ENCODE data around the gene ZNF157.
"Not testable (repeated sequence)": the region's sequence is repeated elsewhere in the genome, so short reads cannot be mapped to it uniquely, and the experiment has no call there.

ZNF157 gene

DNA sequence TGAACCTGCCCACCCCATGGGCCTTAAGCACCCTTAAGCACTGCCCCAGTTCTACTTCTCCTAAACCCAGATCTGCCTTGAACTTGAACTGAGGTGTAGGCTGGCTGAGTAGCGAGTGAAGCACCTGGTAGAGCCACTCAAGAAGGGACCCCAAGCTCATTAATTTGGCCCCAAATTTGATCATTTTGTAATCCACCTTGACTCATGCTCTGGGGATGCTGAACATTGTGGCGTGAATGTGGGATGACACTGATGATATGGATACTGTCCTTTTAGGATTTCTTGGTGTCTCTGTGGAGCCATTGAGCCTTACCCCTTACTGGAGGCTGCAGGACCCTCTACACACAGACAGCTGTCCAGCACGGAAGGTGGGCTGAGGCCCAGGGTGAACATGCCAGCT, at the start of gene ZNF157:
TSS of gene ZNF157 (plus strand) at position 301 of the 400 bp plus-strand sequence. CDS start at position 392, 91 bp downstream.
- no peak for DNase-seq (ENCODE audit: low read depth)

DNA sequence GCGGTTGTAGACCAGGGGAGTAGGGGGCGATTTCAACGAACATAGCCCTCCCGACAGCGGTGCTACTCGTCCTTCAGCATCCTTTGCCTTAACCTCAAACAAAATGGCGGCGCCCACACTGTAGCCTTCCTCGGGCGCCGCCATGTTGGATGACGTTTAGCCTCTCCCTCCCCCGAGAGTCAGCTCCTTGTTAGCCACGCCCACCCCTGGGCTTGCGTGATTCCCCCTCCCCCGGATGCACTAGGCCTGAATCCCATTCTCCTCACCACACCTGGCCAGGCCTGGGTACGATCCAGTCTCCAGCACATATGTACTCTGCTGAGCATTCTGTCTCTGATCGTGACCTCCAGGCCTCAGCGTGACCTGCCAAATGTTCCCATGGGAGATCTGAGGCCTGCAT, 49.0 kb upstream of the ZNF157 start:
- DNase-seq (ENCODE audit: low read depth) = peak; percentile 1

DNA sequence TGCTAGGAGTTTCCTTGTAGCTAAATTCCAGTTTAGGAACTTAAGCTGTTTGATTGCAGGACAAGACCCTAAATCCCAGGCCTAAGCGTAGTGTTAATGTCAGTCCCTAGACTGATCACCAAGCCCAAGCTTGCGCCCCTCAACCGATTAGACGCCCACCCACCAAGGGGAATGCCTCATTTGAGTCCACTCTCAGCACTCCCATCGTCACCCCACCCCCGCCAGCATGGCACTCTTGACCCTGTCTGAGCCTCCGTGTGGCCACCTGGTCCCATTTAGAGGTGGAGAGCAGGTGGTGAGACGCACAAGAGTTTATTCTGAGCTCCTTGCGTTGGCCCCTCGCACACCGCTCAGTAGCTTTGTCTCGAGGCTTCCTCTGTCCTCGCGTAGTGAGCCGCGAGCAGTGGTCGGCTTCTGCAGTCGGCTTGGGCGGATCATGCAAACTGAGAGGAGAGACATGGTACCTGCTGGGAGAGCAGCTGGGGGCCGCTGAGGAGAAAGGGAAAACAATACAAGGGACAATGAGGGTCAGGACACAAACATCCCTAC, 48.5 kb upstream of the ZNF157 start:
- DNase-seq (ENCODE audit: low read depth) = no peak

DNA sequence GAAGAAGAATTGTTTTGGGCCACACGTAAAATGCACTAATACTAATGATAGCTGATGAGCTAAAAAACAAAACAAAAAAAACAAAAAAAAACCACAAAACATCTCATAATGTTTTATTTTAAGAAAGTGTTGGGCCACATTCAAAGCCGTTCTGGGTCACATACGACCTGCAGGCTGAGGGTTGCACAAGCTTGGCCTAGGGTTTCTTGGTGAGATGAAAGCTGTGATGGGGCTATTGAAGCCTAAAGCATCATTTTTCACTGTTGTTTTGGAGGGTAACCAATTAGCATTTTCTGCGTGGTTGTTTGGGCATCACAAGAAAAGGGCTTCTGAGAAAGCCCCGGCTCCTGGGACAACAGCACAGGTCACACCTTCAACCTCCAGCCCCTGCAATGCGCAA, 42.5 kb upstream of the ZNF157 start:
- DNase-seq (ENCODE audit: low read depth) = no peak

DNA sequence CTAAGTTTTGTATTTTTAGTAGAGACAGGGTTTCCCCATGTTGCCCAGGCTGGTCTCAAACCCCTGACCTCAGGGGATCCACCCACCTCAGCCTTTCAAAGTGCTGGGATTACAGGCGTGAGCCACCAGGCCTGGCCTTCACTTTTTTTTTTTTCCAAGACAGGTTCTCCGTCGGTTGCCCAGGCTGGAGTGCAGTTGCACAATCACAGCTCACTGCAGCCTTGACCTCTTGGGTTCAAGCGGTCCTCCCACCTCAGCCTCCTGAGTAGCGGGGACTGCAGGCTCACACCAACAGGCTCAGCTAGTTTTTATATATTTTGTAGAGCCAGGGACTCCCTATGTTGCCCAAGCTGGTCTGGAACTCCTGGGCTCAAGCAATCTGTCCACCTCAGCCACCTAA, 37.6 kb upstream of the ZNF157 start:
- not testable (repeated sequence) for DNase-seq (ENCODE audit: low read depth)

DNA sequence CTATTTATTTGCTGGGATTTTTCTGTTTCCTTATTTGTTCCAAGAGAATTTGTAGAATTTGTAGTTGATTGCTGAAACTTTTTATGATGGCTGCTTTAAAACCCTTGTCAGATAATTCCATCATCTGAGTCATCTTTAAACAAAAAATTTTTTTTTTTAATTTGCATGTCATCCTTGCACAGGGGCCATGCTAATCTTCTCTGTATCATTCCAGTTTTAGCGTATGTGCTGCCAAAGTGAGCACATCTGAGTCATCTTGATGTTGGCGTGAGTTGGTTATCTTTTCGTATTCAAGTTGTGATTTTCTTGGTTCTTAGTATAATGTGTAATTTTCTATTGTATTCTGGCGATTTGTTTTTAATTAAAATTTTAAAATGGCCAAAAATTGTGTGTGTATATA, 18.7 kb upstream of the ZNF157 start:
- peak; percentile 76 for DNase-seq (ENCODE audit: low read depth)

DNA sequence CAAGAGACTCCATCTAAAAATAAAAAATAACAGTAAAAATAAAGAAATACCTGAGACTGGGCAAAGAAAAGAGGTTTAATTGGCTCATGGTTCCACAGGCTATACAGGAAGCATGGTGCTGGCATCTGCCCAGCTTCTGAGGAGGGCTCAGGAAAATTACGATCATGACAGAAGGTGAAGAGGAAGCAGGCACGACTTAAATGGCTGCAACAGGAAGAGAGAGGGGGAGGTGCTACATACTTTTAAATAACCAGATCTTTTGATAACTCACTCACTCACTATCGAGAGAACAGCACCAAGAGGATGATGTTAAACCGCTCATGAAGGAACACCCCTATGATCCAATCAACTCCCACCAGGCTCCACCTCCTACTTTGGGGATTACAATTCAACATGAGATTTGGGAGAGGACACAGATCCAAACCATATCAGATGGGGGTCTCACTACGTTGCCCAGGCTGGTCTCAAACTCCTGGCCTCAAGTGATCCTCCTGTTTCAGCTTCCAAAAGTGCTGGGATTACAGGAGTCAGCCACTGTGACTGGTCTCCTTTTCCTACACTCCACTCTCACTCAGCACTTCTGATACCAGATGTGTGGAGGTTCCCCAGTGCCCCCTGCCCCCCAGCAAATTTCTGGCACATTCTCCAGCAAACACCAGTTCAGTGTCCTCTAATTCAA, 11.9 kb upstream of the ZNF157 start:
- DNase-seq (ENCODE audit: low read depth) = peak; percentile 6

DNA sequence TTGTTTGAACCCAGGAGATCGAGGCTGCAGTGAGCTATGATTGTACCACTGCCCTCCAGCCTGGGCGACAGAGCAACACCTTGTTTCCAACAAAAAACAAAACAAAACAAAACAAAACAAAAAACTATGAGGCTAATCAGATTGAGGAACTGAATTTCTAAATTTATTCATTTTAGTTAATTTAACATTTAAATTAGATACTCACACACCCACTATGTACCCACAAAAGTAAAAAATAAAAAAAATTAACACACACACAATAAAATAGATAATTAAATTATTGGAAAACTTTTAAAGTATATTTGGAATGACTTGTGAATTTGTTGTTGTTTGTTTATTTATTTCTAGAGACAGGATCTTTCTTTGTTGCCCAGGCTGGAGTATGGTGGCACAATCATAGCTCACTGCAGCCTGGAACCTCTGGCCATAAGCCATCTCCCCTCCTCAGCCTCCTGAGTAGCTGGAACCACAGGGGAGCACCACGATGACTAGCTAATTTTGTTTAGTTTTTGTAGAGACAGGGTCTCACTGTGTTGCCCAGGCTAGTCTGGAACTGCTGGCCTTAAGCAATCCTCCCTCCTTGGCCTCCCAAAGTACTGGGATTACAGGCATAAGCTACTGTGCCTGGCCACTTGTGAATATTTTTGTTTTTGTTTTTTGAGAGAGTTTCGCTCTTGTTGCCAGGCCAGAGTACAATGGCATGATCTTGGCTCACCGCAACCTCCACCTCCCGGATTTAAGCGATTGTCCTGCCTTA, 9.8 kb upstream of the ZNF157 start:
- DNase-seq (ENCODE audit: low read depth) = no peak

DNA sequence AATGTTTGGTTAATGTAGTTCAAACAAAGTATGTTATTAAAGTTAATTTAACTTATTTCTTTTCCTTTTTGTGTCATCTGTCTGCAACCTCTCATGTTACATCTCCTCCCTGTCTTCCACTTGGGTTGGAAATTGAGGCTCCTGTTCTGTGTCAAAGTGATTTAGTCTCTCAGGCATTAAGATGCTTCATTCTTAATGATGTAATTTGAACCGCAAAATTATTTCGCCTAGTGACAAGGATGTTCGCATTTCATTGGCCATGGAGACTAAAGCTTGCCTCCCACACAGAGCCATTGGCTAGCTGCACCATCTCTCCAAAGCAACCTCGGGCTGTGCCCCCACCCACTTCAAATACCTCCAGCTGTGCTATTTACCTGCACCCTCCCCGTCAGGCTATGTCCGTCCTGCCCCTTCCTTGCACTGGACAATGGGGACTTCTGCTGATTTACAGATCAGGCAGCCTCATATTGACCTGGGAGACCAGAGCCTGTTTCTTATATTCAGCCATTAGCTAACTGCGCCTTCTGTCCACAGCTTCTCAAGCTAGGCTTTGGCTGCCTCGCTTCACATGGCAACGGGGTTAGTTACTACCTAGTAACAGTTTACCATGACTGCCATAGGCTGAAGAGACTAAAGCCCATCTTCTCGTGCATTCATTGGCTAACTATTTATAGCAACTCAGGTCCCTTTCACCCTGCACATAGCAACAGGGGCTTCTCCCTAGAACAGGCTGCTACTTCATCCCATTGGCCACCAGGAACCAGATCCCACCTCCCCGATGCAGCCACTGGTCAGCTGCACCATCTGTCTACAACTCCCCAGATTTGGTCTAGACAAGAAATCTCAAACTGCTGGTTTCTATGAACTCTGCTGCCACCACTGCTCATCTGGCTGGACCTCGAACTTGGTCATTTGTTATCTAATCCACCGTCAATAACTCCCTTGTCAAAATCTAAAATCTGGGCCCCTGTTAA, 8.6 kb upstream of the ZNF157 start:
- peak; percentile 90 for DNase-seq (ENCODE audit: low read depth)

DNA sequence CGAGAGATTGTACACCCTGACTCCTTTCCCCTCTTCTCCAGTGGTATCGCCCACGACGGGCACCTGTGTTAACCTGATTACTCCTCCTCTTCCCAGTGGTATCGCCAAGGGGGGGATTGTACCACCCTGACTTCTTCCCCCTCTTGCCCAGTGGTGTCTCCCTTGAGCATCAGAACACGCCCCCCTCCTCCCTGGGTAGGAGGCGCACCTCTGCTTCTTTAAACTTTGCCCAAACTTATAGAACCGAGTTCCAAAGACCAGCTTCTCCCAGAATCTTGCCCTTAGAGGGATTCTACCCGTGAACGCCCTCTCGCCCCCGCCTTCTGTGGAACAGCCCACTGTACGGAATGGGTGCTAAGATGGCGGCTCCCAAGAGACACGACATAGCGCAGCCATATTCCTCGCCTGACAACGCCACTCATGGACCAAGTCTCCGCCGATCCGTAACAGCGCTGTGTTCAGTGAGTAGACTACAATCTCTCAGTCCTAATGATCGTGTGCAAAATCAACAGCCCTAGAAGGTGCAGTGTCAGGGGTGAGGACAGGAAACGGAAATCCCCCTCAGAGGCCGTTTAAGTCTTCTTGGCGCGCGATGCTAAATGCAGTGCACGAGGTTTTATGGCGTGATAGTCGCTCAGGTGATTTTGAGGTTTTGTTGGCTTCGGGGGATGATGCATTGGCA, 4.2 kb upstream of the ZNF157 start:
- DNase-seq (ENCODE audit: low read depth) = peak; percentile 67

DNA sequence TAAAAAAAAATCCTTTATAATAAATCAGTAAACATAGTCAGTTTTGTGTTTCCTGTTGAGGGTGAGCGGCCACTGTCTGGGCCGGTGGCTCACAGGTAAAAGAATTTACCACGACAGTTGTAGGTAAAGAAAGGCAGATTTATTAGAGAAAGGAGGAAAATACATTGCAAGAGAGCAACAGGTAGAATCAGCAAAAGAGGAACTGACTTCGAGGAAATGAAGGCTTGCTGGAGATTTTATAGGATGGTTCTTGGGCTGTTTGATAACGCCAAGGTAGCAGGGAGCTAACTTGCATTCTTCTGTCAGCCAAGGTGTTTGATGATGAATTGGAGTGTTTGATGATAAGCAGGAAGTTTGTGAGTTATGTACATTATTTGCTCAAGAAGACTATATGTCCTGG, 2.8 kb downstream of the ZNF157 start:
- no peak for DNase-seq (ENCODE audit: low read depth)

DNA sequence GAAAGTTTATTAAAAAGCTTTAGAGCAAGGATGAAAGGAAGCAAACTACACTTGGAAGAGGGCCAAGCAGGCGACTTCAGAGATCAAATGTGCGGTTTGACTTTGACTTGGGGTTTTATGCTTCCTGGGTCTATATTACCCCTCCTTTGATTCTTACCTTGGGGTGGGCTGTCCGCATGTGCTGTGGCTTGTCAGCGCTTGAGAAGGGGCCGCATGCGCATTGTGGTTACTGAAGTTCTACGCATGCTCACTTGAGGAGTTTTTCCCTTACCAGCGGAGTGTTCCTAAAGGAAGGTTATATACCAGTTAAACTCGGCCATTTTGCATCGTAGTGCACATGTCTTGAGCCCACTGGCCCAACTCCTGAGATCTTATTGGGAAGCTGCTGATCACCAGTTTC, 9.9 kb downstream of the ZNF157 start:
- no peak for DNase-seq (ENCODE audit: low read depth)

DNA sequence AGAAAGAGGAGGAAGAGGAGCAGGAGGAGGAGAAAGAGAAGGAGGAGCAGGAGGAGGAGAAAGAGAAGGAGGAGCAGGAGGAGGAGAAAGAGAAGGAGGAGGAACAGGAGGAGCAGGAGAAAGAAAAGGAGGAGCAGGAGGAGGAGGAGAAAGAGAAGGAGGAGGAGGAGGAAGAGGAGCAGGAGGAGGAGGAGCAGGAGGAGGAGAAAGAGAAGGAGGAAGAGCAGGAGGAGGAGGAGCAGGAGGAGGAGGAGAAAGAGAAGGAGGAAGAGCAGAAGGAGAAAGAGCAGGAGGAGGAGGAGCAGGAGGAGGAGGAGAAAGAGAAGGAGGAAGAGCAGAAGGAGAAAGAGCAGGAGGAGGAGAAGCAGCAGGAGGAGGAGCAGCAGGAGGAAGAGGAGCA, 10.5 kb downstream of the ZNF157 start:
- DNase-seq (ENCODE audit: low read depth) = peak; percentile 32

DNA sequence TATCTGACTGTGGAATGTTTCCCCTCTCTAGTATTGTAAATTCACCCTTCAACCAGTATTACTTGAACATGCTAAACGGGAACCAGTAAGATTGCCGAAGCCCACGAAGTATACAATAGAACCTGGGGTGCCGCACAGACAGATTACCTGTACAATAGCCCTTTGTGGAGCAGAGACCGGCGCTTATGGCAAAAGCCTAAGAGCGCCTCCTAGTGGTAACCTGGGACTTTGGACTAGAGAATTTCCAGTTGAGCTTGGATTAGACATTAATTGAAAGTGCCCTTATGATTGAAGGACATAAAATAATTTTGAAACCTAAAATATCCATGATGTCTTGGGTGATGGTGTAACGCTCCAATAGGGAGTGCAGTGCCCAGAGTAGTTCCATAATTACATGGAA, 14.1 kb downstream of the ZNF157 start:
- DNase-seq (ENCODE audit: low read depth) = peak; percentile 56

DNA sequence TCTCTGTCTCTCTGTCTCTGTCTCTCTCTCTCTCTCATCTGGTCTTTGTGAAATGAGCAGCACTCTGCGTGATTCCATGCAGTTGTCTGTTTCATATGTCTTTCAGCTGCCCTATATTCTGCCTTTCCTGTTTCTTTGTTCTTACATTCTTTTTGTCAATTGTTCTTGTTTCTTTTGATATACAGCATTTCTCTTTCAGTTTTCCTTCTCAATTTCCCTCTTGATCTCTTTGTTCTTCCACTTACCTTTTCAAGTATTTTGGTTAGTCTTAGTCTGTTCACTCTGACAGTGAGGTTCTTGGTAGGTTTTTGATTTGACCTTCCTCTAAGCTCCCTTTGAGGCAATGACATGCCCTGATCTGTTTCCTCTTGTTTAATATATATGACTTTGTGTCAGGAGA, 20.4 kb downstream of the ZNF157 start:
- no peak for DNase-seq (ENCODE audit: low read depth)

DNA sequence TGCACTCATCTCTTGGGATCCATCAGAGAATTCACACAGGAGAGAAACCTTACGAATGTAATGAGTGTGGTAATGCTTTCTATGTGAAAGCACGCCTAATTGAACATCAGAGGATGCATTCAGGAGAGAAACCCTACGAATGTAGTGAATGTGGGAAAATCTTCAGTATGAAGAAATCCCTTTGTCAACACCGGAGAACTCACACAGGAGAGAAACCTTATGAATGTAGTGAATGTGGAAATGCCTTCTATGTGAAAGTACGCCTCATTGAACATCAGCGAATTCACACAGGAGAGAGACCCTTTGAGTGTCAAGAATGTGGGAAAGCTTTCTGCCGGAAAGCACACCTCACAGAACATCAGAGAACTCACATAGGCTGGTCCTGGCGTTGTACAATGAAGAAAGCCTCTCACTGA, 42.8 kb downstream of the ZNF157 start:
- no peak for DNase-seq (ENCODE audit: low read depth)

DNA sequence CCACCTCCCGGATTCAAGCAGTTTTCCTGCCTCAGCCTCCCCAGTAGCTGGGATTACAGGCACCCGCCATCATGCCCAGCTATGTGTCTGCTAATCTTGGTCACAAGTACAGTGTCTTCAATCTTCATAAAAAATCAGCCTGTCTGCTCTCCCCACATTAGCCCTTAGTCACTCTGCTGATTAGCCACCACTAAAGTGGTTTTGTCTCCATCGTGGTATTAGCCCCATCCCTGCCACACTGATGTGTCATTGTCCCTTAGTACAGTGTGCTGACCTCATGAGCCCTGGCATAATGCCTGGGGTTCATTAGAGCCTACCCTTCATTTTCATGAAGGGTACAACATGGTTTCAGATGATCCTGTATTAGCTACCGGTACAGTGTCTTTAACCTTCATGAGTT, 49.9 kb downstream of the ZNF157 start:
- DNase-seq (ENCODE audit: low read depth) = peak; percentile 0

DNA sequence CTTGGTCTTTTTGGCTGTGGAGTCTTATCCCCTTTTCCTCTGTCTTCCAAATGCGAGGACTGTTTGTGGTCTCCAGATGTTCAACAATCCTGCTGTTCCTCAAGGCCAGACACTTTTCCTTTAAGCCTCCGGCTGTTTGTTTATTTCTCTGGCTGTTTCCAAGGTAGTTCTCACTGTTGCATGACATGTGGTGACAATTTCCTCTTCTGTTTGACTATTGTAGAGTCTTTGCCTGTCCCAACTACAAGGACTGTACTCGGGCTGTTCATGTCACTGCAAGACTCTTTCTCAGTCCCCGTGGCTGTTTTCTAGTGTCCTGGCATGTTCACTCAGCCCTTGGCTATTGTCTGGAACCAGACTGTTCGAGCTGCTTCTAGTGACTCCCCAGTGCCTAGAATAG, 50.6 kb downstream of the ZNF157 start:
- DNase-seq (ENCODE audit: low read depth) = no peak

DNA sequence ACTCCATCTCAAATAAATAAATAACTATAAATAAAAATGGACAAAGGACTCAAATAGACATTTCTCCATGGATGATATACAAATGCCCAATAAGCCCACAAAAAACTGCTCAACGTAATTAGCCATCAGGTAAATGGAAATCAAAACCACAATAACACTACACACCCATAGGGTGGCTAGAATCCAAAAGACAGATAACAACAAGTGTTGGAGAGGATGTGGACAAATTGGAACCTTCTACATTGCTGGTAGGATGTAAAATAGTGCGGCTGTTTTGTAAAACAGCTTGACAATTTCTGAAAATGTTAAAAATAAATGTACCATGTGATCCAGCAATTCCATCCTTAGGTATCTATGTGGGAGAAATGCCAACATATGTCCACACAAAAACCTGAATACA, 52.1 kb downstream of the ZNF157 start:
- no peak for DNase-seq (ENCODE audit: low read depth)

DNA sequence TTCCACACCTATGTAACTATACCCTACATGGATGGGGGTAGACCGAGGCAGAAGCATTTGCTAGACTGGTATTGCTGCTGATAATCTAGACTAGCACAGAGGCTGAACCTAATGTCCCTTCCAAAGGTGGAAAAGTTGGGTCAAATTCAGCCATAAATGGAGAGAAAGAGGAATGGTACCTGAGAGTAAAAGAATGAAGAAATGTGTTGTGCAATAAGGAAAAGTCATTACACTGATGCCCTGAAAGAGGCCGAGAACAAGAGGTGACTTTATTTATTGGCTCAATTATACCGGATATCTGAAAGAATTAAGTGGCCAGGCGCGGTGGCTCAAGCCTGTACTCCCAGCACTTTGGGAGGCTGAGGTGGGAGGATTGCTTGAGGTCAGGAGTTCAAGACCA, 60.5 kb downstream of the ZNF157 start:
- no peak for DNase-seq (ENCODE audit: low read depth)

DNA sequence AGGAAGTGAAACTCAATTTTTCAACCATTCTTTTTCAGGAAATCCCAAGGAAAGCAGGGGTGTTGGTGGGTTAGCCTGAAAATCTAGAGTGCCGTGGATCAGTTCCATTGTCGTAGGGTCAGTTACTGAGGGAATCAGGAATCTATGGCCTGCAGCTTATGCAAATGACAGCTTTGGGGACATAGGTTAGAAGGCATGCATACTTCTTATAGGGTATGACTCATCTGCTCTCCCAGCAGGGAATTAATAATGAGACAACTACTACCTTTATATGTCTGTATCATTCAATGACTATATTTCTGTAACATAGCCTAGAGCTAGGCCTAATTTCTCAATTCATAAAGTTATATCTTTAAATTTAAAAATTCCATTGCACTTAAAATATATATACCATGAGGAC, 76.1 kb downstream of the ZNF157 start:
- no peak for DNase-seq (ENCODE audit: low read depth)

DNA sequence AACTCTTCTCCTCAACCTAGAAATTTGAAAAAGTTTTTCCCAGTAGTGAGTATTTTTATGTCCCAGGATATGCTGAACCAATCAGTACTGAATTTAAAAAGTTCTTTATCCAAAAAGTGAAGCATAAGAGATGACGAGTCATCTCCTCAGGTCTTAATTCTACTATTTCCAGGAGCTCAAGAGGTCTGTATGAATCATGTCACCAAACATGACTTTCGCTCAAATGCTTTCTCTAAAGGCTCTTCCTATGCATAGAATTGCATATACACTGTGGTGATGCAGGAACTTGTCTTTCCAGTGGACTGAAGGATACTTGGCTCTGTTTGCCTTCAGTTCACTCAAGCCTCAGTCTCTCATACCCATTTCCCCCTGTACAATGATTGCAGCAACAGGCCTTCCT, 76.6 kb downstream of the ZNF157 start:
- no peak for DNase-seq (ENCODE audit: low read depth)

All from EH (cell line).